HEK293 (cell line): ENCODE data around the gene AP5Z1.

Experiments used
- CTCF ChIA-PET: fragments of 350-600 bp; formaldehyde crosslinking; extraction: SDS; loops from one replicate; lab custom pipeline; 2021; ENCODE audit warnings: antibody characterized with exemption; lab: Yijun Ruan, JAX
- POLR2A ChIA-PET: fragments of 300-600 bp; formaldehyde crosslinking; extraction: SDS; loops from one replicate; lab custom pipeline; 2020; ENCODE audit warnings: antibody characterized with exemption, inconsistent platforms; lab: Yijun Ruan, JAX
- H3K27ac ChIP-seq: fragments of 200-500 bp; sonication (Bioruptor generic); 2 replicates; pipeline ENCODE4 v1.5.1; 2014; ENCODE audit warnings: low read depth, low read length, control low read depth, inconsistent platforms; ENCODE audit errors: extremely low read depth
- H3K36me3 ChIP-seq, 2 experiments: fragments of 200-500 bp in 1 of 2; sonication (Bioruptor generic) in 1 of 2; 1 replicate in 1 of 2; 2 replicates in 1 of 2; pipeline ENCODE4 v1.5.1; 2014 to 2017; ENCODE audit warnings: inconsistent platforms in 2 of 2, low read length in 2 of 2; ENCODE audit not compliant: control insufficient read depth in 2 of 2, insufficient read depth in 1 of 2
- H3K4me1 ChIP-seq: fragments of 200-500 bp; sonication (Bioruptor generic); 2 replicates; pipeline ENCODE4 v1.5.1; 2014; ENCODE audit warnings: mild to moderate bottlenecking, low read length, inconsistent platforms; ENCODE audit not compliant: control insufficient read depth, insufficient read depth
- H3K4me3 ChIP-seq: 2 replicates; pipeline ENCODE4 v1.5.1; 2011; ENCODE audit warnings: low read depth, mild to moderate bottlenecking, control low read depth, low read length, moderate library complexity
- H3K9me3 ChIP-seq: fragments of 200-500 bp; sonication (Bioruptor generic); 2 replicates; pipeline ENCODE4 v1.5.1; 2014; ENCODE audit warnings: low read depth, low read length, inconsistent platforms; ENCODE audit not compliant: control insufficient read depth, insufficient read depth
- FEZF1 ChIP-seq: fragments of 450-650 bp; formaldehyde crosslinking; IDR thresholded peaks from 2 replicates; pipeline ENCODE4 v1.5.1; 2016; ENCODE audit warnings: missing biosample characterization, missing genetic modification characterization
- KLF16 ChIP-seq: fragments of 450-650 bp; formaldehyde crosslinking; IDR thresholded peaks from 2 replicates; pipeline ENCODE4 v1.5.1; 2017; ENCODE audit warnings: missing biosample characterization, missing genetic modification characterization
- KLF7 ChIP-seq: fragments of 450-650 bp; formaldehyde crosslinking; IDR thresholded peaks from 2 replicates; pipeline ENCODE4 v1.5.1; 2016; ENCODE audit warnings: missing biosample characterization, missing genetic modification characterization, borderline replicate concordance
- MZF1 ChIP-seq: fragments of 450-650 bp; formaldehyde crosslinking; IDR thresholded peaks from 2 replicates; pipeline ENCODE4 v1.5.1; 2017; ENCODE audit warnings: missing biosample characterization, missing genetic modification characterization, borderline replicate concordance
- PBX3 ChIP-seq: sonication (generic); formaldehyde crosslinking; IDR thresholded peaks from 2 replicates; pipeline ENCODE4 v1.8.1; 2022; ENCODE audit warnings: mild to moderate bottlenecking, moderate library complexity, missing genetic modification reagents
- YY1 ChIP-seq: fragments of 450-650 bp; formaldehyde crosslinking; IDR thresholded peaks from 2 replicates; pipeline ENCODE4 v1.5.1; 2018; ENCODE audit warnings: missing biosample characterization, missing genetic modification characterization
- YY2 ChIP-seq: fragments of 450-650 bp; formaldehyde crosslinking; IDR thresholded peaks from 2 replicates; pipeline ENCODE4 v1.5.1; 2016; ENCODE audit warnings: missing biosample characterization, missing genetic modification characterization
- ZBTB21 ChIP-seq: fragments of 450-650 bp; formaldehyde crosslinking; IDR thresholded peaks from 2 replicates; pipeline ENCODE4 v1.5.1; 2017; ENCODE audit warnings: missing biosample characterization, missing genetic modification characterization
- ZNF214 ChIP-seq: fragments of 450-650 bp; formaldehyde crosslinking; IDR thresholded peaks from 2 replicates; pipeline ENCODE4 v1.5.1; 2017; ENCODE audit warnings: missing biosample characterization, mild to moderate bottlenecking, missing genetic modification characterization, borderline replicate concordance
- ZNF239 ChIP-seq: fragments of 450-650 bp; formaldehyde crosslinking; IDR thresholded peaks from 2 replicates; pipeline ENCODE4 v1.5.1; 2016; ENCODE audit warnings: missing biosample characterization, missing genetic modification characterization
- ZNF335 ChIP-seq: fragments of 450-650 bp; formaldehyde crosslinking; conservative IDR thresholded peaks from 2 replicates; pipeline ENCODE4 v1.5.1; 2016; ENCODE audit warnings: missing biosample characterization, missing genetic modification characterization
- ZNF354C ChIP-seq: fragments of 450-650 bp; formaldehyde crosslinking; IDR thresholded peaks from 2 replicates; pipeline ENCODE4 v1.5.1; 2016; ENCODE audit warnings: missing biosample characterization, missing genetic modification characterization, low read depth, borderline replicate concordance
- ZNF391 ChIP-seq: fragments of 450-650 bp; formaldehyde crosslinking; IDR thresholded peaks from 2 replicates; pipeline ENCODE4 v1.5.1; 2016; ENCODE audit warnings: low read depth, missing biosample characterization, missing genetic modification characterization, borderline replicate concordance
- ZNF398 ChIP-seq: fragments of 450-650 bp; formaldehyde crosslinking; IDR thresholded peaks from 2 replicates; pipeline ENCODE4 v1.5.1; 2017; ENCODE audit warnings: missing biosample characterization, missing genetic modification characterization
- ZNF423 ChIP-seq: fragments of 450-650 bp; formaldehyde crosslinking; IDR thresholded peaks from 2 replicates; pipeline ENCODE4 v1.5.1; 2016; ENCODE audit warnings: missing biosample characterization, missing genetic modification characterization
- ZNF580 ChIP-seq: fragments of 450-650 bp; formaldehyde crosslinking; IDR thresholded peaks from 2 replicates; pipeline ENCODE4 v1.5.1; 2016; ENCODE audit warnings: missing biosample characterization, missing genetic modification characterization
- ZNF600 ChIP-seq: fragments of 450-650 bp; formaldehyde crosslinking; IDR thresholded peaks from 2 replicates; pipeline ENCODE4 v1.5.1; 2016; ENCODE audit warnings: missing biosample characterization, missing genetic modification characterization
- ZNF626 ChIP-seq: fragments of 450-650 bp; sonication (Bioruptor Pico); formaldehyde crosslinking; IDR thresholded peaks from 2 replicates; pipeline ENCODE4 v1.5.1; 2018; ENCODE audit warnings: missing biosample characterization, missing genetic modification characterization, inconsistent platforms
- ZNF830 ChIP-seq: fragments of 450-650 bp; IDR thresholded peaks from 2 replicates; pipeline ENCODE4 v1.5.0; 2018; ENCODE audit warnings: missing biosample characterization, missing genetic modification characterization, low read depth, mild to moderate bottlenecking, moderate library complexity
- ZSCAN23 ChIP-seq: fragments of 450-650 bp; formaldehyde crosslinking; IDR thresholded peaks from 2 replicates; pipeline ENCODE4 v1.5.1; 2016; ENCODE audit warnings: missing biosample characterization, missing genetic modification characterization
- TF ChIP-seq, protein P1 (sequence below): fragments of 450-650 bp; formaldehyde crosslinking; IDR thresholded peaks from 2 replicates; pipeline ENCODE4 v1.5.1; 2016; ENCODE audit warnings: missing biosample characterization, missing genetic modification characterization

The AP5Z1 gene

DNA sequence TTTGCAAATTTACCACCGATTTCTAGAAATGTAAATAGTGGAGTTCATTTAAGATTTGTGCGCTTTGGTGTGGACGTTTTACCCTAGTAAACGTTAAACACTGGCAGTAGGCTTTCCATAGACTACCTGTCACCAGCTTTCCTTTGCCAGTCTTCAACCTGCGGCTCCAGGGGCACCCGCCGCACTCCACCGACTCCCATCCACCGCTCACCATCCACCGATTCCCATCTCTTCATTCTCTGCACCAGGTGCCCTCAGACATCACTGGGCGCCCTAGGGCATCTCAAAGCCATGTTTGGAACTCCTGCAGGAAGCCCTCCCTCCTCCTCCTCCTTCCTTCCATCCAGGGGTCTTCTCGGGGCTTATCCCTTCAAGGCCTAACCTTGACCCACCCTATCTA, 1.4 kb upstream of the AP5Z1 start (continued):
- TF ChIP-seq ZNF239 (no peak), ZSCAN23 (tag by site-specific recombination) (no peak), ZNF830 (tag by site-specific recombination) (no peak), ZNF580 (tag by site-specific recombination) (no peak), ZNF600 (no peak)

DNA sequence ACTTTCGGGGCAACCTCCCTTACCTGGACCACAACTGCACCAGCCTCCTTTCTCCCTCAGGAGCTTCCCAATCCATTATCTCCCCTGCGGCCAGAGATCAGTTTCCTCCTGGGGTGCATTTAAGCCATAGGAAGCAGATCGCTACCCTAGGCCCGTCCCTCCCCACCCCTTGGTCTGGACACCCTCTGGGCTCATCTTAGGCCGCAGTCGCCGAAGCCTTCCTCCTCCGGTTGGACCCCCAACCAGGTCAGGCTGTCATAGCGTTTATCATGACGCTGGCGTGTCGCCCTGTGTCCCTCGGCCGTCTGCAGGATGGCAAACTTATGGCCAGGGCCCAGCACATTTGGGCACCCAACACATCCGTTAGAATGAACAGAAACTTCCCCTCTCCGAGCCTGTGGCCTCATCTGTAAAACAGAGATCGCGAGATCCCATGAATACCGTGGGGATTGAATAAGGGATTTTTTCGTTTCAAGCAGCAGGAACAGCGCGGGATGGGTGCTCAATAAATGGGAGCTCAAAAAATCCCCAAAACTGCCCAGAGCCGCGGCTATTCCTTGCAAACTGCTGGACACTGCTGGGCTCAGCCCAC, 669 bp upstream of the AP5Z1 start:
- peaks cover 0 to 7% of the 10 kb centered on the region in 2 experiments; a peak in 2 of 3 replicates for H3K36me3 ChIP-seq
- CTCF ChIA-PET = interaction anchor here (0.7 to 1.3 kb wide), 5 partner anchors 11 to 453 kb away, joined by 3 to 6 read pairs (median 3); partner anchors contain the start of gene RADIL
- POLR2A ChIA-PET = interaction anchor here (0.6 to 2.1 kb wide), 15 partner anchors 9 to 298 kb away, joined by 3 to 15 read pairs (median 4); partner anchors contain the start of gene RBAK
- H3K9me3 ChIP-seq = no peaks in the 10 kb centered on the region
- peaks cover 4% of the 10 kb centered on the region for H3K4me1 ChIP-seq
- H3K27ac ChIP-seq = peak overlapping the region; percentile 61; the same call in 1 of the 2 replicates
- H3K4me3 ChIP-seq = peak overlapping the region; percentile 73
- TF ChIP-seq ZBTB21 (tag by site-specific recombination) (no peak), MZF1 (tag by site-specific recombination) (peak; percentile 48; the same call in 1 of the 2 replicates)

- Histone ChIP-seq H3K4me3 (peak overlapping the region; percentile 73), H3K36me3 (peaks cover 0 to 11% of the 10 kb centered on the region in 2 experiments; a peak in 2 of 3 replicates), H3K9me3 (no peaks in the 10 kb centered on the region), H3K4me1 (peaks cover 4% of the 10 kb centered on the region), H3K27ac (no peak overlapping the region)
- POLR2A ChIA-PET = interaction anchor here (0.7 to 2.1 kb wide), 15 partner anchors 8 to 339 kb away, joined by 3 to 15 read pairs (median 4); partner anchors contain the start of gene RBAK
- TF ChIP-seq ZNF335 (tag by site-specific recombination) (peak; percentile 93), ZNF354C (tag by site-specific recombination) (no peak)
- CTCF ChIA-PET = interaction anchor here (0.6 to 1.3 kb wide), 5 partner anchors 16 to 455 kb away, joined by 3 read pairs; partner anchors contain the start of gene RADIL
These were observed 613 bp downstream of the AP5Z1 start for GRCh38 chr7:4775848-4776623.

DNA sequence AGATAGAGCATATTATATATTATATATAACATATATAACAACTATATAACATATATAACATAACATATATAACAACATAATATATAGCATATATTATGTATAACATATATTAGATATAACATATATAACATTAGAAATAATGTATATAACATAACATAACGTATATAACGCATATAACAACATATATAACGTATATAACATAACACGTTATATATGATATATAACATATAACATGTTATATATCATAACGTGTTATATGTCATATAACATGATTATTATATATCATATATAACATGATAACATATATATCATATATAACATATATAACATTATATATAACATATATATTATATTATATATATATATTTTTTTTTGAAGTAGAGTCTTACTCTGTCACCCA, 3.7 kb downstream of the AP5Z1 start:
- Histone ChIP-seq H3K4me3 (no peak overlapping the region), H3K9me3 (no peaks in the 10 kb centered on the region), H3K4me1 (peaks cover 4% of the 10 kb centered on the region), H3K27ac (no peak overlapping the region), H3K36me3 (peaks cover 0 to 34% of the 10 kb centered on the region in 2 experiments; a peak in 2 of 3 replicates)
- ChIA-PET CTCF (interaction anchor here (0.7 kb wide), 1 partner anchor 529 kb away, joined by 5 read pairs; no protein-coding TSS in a partner anchor), POLR2A (no interaction called here)
- TF ChIP-seq PBX3 (CRISPR knock-in tag) (no peak), ZNF214 (tag by site-specific recombination) (no peak), ZNF398 (tag by site-specific recombination) (no peak), ZNF391 (tag by site-specific recombination) (no peak), KLF16 (no peak), FEZF1 (tag by site-specific recombination) (no peak), ZNF335 (tag by site-specific recombination) (no peak), ZNF600 (no peak), YY2 (no peak), ZNF423 (tag by site-specific recombination) (no peak), KLF7 (no peak), YY1 (no peak), ZNF626 (no peak)
- TF ChIP-seq, protein P1, sequence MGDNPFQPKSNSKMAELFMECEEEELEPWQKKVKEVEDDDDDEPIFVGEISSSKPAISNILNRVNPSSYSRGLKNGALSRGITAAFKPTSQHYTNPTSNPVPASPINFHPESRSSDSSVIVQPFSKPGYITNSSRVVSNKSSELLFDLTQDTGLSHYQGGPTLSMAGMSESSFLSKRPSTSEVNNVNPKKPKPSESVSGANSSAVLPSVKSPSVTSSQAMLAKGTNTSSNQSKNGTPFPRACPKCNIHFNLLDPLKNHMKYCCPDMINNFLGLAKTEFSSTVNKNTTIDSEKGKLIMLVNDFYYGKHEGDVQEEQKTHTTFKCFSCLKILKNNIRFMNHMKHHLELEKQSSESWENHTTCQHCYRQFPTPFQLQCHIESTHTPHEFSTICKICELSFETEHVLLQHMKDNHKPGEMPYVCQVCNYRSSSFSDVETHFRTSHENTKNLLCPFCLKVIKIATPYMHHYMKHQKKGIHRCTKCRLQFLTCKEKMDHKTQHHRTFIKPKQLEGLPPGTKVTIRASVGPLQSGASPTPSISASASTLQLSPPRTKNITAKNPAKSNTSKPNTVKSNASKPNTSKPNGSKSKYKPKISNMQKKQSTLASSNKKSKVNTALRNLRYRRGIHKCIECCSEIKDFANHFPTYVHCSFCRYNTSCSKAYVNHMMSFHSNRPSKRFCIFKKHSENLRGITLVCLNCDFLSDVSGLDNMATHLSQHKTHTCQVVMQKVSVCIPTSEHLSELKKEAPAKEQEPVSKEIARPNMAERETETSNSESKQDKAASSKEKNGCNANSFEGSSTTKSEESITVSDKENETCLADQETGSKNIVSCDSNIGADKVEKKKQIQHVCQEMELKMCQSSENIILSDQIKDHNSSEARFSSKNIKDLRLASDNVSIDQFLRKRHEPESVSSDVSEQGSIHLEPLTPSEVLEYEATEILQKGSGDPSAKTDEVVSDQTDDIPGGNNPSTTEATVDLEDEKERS = no peak
